OCI-LY1 (cell line): ENCODE results near the gene CREBRF.
"Not testable (repeated sequence)": the region's sequence is repeated elsewhere in the genome, so short reads cannot be mapped to it uniquely, and the experiment has no call there.

ENCODE experiments used
- H2AFZ ChIP-seq: fragments of 200-600 bp; sonication (generic), shearing (Covaris generic); 2 replicates; pipeline ENCODE4 v1.6.0; 2014; ENCODE audit warnings: antibody characterized with exemption, mild to moderate bottlenecking, low read length
- H3F3A ChIP-seq: fragments of 200-600 bp; sonication (generic), shearing (Covaris generic); 2 replicates; pipeline ENCODE4 v1.6.0; 2014; ENCODE audit warnings: mild to moderate bottlenecking, antibody characterized with exemption, low read length, moderate library complexity; ENCODE audit not compliant: insufficient read depth
- H3K27ac ChIP-seq: fragments of 200-600 bp; sonication (generic); 2 replicates; pipeline ENCODE4 v1.5.1; 2014; ENCODE audit warnings: low read length, mixed run types, mild to moderate bottlenecking, low read depth; ENCODE audit not compliant: poor library complexity, severe bottlenecking
- H3K27me3 ChIP-seq: fragments of 200-600 bp; sonication (generic); 2 replicates; pipeline ENCODE4 v1.6.0; 2014; ENCODE audit warnings: antibody characterized with exemption, mild to moderate bottlenecking, low read length, moderate library complexity; ENCODE audit not compliant: insufficient read depth
- H3K36me3 ChIP-seq: fragments of 200-600 bp; sonication (generic); 2 replicates; pipeline ENCODE4 v1.6.1; 2014; ENCODE audit warnings: mild to moderate bottlenecking, antibody characterized with exemption, low read length, moderate library complexity, mixed read lengths; ENCODE audit not compliant: insufficient read depth
- H3K4me1 ChIP-seq: fragments of 200-600 bp; sonication (generic); 2 replicates; pipeline ENCODE4 v1.5.1; 2014; ENCODE audit warnings: mild to moderate bottlenecking, low read length, moderate library complexity; ENCODE audit not compliant: insufficient read depth, severe bottlenecking
- H3K4me2 ChIP-seq: fragments of 200-600 bp; sonication (generic), shearing (Covaris generic); 2 replicates; pipeline ENCODE4 v1.6.1; 2014; ENCODE audit warnings: low read length
- H3K4me3 ChIP-seq: fragments of 200-600 bp; sonication (generic); 2 replicates; pipeline ENCODE4 v1.5.1; 2014; ENCODE audit warnings: low read length, low read depth, mild to moderate bottlenecking, mixed read lengths; ENCODE audit not compliant: poor library complexity, severe bottlenecking
- H3K79me2 ChIP-seq: fragments of 200-600 bp; shearing (Covaris generic); 2 replicates; pipeline ENCODE4 v1.6.1; 2016; ENCODE audit warnings: mixed run types, low read length, mixed read lengths; ENCODE audit not compliant: insufficient read depth
- H3K9ac ChIP-seq: fragments of 200-600 bp; sonication (generic), shearing (Covaris generic); 2 replicates; pipeline ENCODE4 v1.6.1; 2014; ENCODE audit warnings: mild to moderate bottlenecking, low read length, mixed read lengths
- H3K9me2 ChIP-seq: fragments of 200-600 bp; sonication (generic), shearing (Covaris generic); 2 replicates; pipeline ENCODE4 v1.6.1; 2014; ENCODE audit warnings: low read depth, mild to moderate bottlenecking, low read length, mixed read lengths
- H3K9me3 ChIP-seq: fragments of 200-600 bp; shearing (Covaris generic); 2 replicates; pipeline ENCODE4 v1.6.1; 2014; ENCODE audit warnings: low read length, mixed read lengths
- H4K20me1 ChIP-seq: fragments of 200-600 bp; sonication (generic), shearing (Covaris generic); 2 replicates; pipeline ENCODE4 v1.6.0; 2016; ENCODE audit warnings: mild to moderate bottlenecking, low read length; ENCODE audit not compliant: insufficient read depth
- CTCF ChIP-seq: fragments of 200-600 bp; sonication (generic), shearing (Covaris generic); IDR thresholded peaks from 2 replicates; pipeline ENCODE4 v1.5.1; 2017; ENCODE audit warnings: mild to moderate bottlenecking, antibody characterized with exemption, low read length, moderate library complexity, mixed read lengths
- EZH2 ChIP-seq: fragments of 200-600 bp; sonication (generic), shearing (Covaris generic); IDR thresholded peaks from 2 replicates; pipeline ENCODE4 v1.8.0; 2017; ENCODE audit warnings: borderline replicate concordance, mixed run types, mild to moderate bottlenecking, antibody characterized with exemption, low read length, moderate library complexity, mixed read lengths

CREBRF gene

GRCh38 chr5:173123416-173123815 lies 67.3 kb downstream of the CREBRF start:
- peaks cover 6% of the 10 kb centered on the region for H3K9me3 ChIP-seq
- no peak overlapping the region for H3K4me3 ChIP-seq
- H3K4me1 ChIP-seq = no peaks in the 10 kb centered on the region
- no peak overlapping the region for H2AFZ ChIP-seq
- peaks cover 9% of the 10 kb centered on the region; the same call in 1 of the 2 replicates for H3K36me3 ChIP-seq
- no peaks in the 10 kb centered on the region for H4K20me1 ChIP-seq
- no peak overlapping the region for H3K4me2 ChIP-seq
- TF ChIP-seq EZH2 (no peak), CTCF (no peak)
- no peak overlapping the region for H3K9ac ChIP-seq
- no peaks in the 10 kb centered on the region for H3F3A ChIP-seq
- H3K79me2 ChIP-seq = no peaks in the 10 kb centered on the region
- no peaks in the 10 kb centered on the region for H3K27me3 ChIP-seq
- H3K27ac ChIP-seq = no peak overlapping the region
- H3K9me2 ChIP-seq = no peaks in the 10 kb centered on the region

- not testable (repeated sequence) for H3K4me3 ChIP-seq, H3K9me3 ChIP-seq, H3K27ac ChIP-seq, H4K20me1 ChIP-seq, H3K9ac ChIP-seq, H3K36me3 ChIP-seq, H3F3A ChIP-seq, H3K4me2 ChIP-seq, H3K9me2 ChIP-seq, H3K79me2 ChIP-seq, H3K27me3 ChIP-seq, H2AFZ ChIP-seq, H3K4me1 ChIP-seq
Measured at GRCh38 chr5:173132166-173132565, 76.0 kb downstream of the CREBRF start.

- no peak overlapping the region for H3K4me2 ChIP-seq
- no peaks in the 10 kb centered on the region for H4K20me1 ChIP-seq
- H3K27ac ChIP-seq = no peak overlapping the region
- H3K9me2 ChIP-seq = no peaks in the 10 kb centered on the region
- H3K27me3 ChIP-seq = no peaks in the 10 kb centered on the region
- no peaks in the 10 kb centered on the region for H3K4me1 ChIP-seq
- TF ChIP-seq EZH2 = no peak
- TF ChIP-seq CTCF = no peak
- H3K4me3 ChIP-seq = no peak overlapping the region
- no peak overlapping the region for H2AFZ ChIP-seq
- no peaks in the 10 kb centered on the region for H3F3A ChIP-seq
- no peak overlapping the region for H3K9ac ChIP-seq
- no peaks in the 10 kb centered on the region for H3K79me2 ChIP-seq
- H3K9me3 ChIP-seq = no peaks in the 10 kb centered on the region
- H3K36me3 ChIP-seq = peaks cover 2% of the 10 kb centered on the region; the same call in 1 of the 2 replicates
Measured at GRCh38 chr5:173138707-173139106, 82.6 kb downstream of the CREBRF start.

GRCh38 chr5:173139631-173140030 lies 83.5 kb downstream of the CREBRF start:
- Histone ChIP-seq H2AFZ (no peak overlapping the region), H3K4me3 (no peak overlapping the region), H3K79me2 (no peaks in the 10 kb centered on the region), H3K27me3 (no peaks in the 10 kb centered on the region), H3K9ac (no peak overlapping the region), H4K20me1 (no peaks in the 10 kb centered on the region), H3K36me3 (no peaks in the 10 kb centered on the region), H3K9me2 (no peaks in the 10 kb centered on the region), H3K27ac (no peak overlapping the region), H3F3A (no peaks in the 10 kb centered on the region), H3K4me2 (no peak overlapping the region), H3K9me3 (no peaks in the 10 kb centered on the region), H3K4me1 (peaks cover 4% of the 10 kb centered on the region)
- no peak for TF ChIP-seq EZH2
- no peak for TF ChIP-seq CTCF
